Adrenal gland (tissue), 12 donors: ENCODE results near the gene ROR1. TPM values are rescaled to one million over a fixed set of nuclear protein-coding genes. Genes with fewer than 3 reads are reported as not detected.

Experiments
- DNase-seq, 7 donors: peaks; one replicate each; pipeline ENCODE4 v3.0.0-alpha.2; 2019 to 2020
- H3K27ac ChIP-seq, 5 donors: fragments of 200-600 bp; sonication (generic) in 4 of 5; 1 replicate in 3 of 5; 2 replicates in 2 of 5; pipeline versions ENCODE4 v1.5.1 to v1.8.0; 2016 to 2020; ENCODE audit warnings: mild to moderate bottlenecking in 1 of 5
- H3K27me3 ChIP-seq: fragments of 200-600 bp; 2 replicates; pipeline ENCODE4 v1.8.0; 2021
- H3K36me3 ChIP-seq, 2 donors: fragments of 200-600 bp; replicated peaks in 1 of 2; 1 replicate in 1 of 2; 2 replicates in 1 of 2; pipeline versions ENCODE4 v1.5.1 to v1.8.0; 2018 to 2022
- H3K4me1 ChIP-seq, 2 donors: fragments of 200-600 bp; replicated peaks in 1 of 2; 1 replicate in 1 of 2; 2 replicates in 1 of 2; pipeline versions ENCODE4 v1.5.1 to v1.8.0; 2018 to 2021
- H3K4me3 ChIP-seq, 4 donors: fragments of 200-600 bp; sonication (generic) in 3 of 4; one replicate each; pipeline ENCODE4 v1.5.1; 2016 to 2018
- H3K9me3 ChIP-seq, 3 donors: fragments of 200-600 bp; sonication (generic) in 1 of 3; replicated peaks in 1 of 3; 1 replicate in 2 of 3; 2 replicates in 1 of 3; pipeline versions ENCODE4 v1.5.1 to v1.8.0; 2016 to 2021
- CTCF ChIP-seq, 6 experiments: fragments of 450-650 bp in 4 of 6; fragments of 200-600 bp in 2 of 6; sonication (generic) in 1 of 6; IDR thresholded peaks; 1 replicate in 5 of 6; 2 replicates in 1 of 6; pipeline versions ENCODE4 v1.5.1 to v1.8.0; 2016 to 2021; ENCODE audit warnings: antibody characterized with exemption in 6 of 6, mild to moderate bottlenecking in 2 of 6, moderate library complexity in 1 of 6
- POLR2A ChIP-seq, 2 donors: fragments of 450-650 bp; IDR thresholded peaks; one replicate each; pipeline ENCODE4 v1.6.1; 2017; ENCODE audit warnings: antibody characterized with exemption in 2 of 2, mild to moderate bottlenecking in 2 of 2, moderate library complexity in 1 of 2
- WGBS, 4 donors: extraction: QIAGEN DNeasy Blood & Tissue Kit in 2 of 4; methylation state at CpG; one replicate each; pipeline versions ENCODE4 v1.1.5 to v1.1.7; 2013 to 2017; 5-methylcytosine and 5-hydroxymethylcytosine counted together
- intact Hi-C, 2 donors: fragments of 100-400 bp; cut with DNase I; formaldehyde crosslinking; loops; one replicate each; pipeline versions ENCODE4 v1.14.1 to v1.15.0; 2022 to 2023
- polyA plus RNA-seq, 3 donors: library from polyadenylated mRNA; stranded (reverse); fragments of 200-250 nt in 2 of 3; fragments of 350-450 nt in 1 of 3; fragmentation: Illumina TruSeq in 1 of 3; extraction: RNeasy Lipid Tissue Mini Kit (QIAGEN cat#74804) in 1 of 3; gene quantifications; one replicate each; pipeline ENCODE4 v1.2.3, GENCODE V29; 2013 to 2014
- total RNA-seq, 9 donors: library from RNA; depleted of rRNA in 4 of 9; stranded (reverse); fragments of >200 nt in 4 of 9; fragments of 120-200 nt in 1 of 9; fragmentation: NEBNext Ultra II Directional in 1 of 9; extraction: Animal tissue kit (Norgen Biotek cat#: 25700) in 1 of 9; gene quantifications; one replicate each; pipeline versions ENCODE4 v1.1.0 to v1.2.4, GENCODE V29; 2013 to 2023
- donor health status: healthy with polysubstance abuse.
- donor health status: Bipolar disorder and iron deficiency.
- donor health status: DM: yes; HTN: yes; CAD: no.
- donor health status: DM: no; HTN: no; CAD: no.
- donor health status: DM: no; HTN: no; CAD: no.
- donor health status: DM: yes; HTN: yes; CAD: no.

ROR1 gene
- total and polyA plus RNA-seq, 12 donors, result 0.54 to 4.6 (median 2.6) TPM

GRCh38 chr1:64092851-64093371 lies 319.1 kb downstream of the ROR1 start:
- no peaks in the 10 kb centered on the region for H3K9me3 ChIP-seq
- no peak for DNase-seq
- 55 to 76% (median 66%) methylated on average over 5 of the region's 5 CpGs for WGBS, 4 donors
- H3K36me3 ChIP-seq, result no peaks in the 10 kb centered on the region
- TF ChIP-seq POLR2A (IDR thresholded peaks at IDR 0.05) (no peak), CTCF (IDR thresholded peaks at IDR 0.05) (no peak)
- H3K27me3 ChIP-seq, result no peaks in the 10 kb centered on the region
- no peaks in the 10 kb centered on the region for H3K4me1 ChIP-seq
- H3K27ac ChIP-seq, result no peak overlapping the region
- H3K4me3 ChIP-seq, result no peak overlapping the region
- intact Hi-C loops, result no loop called here

- H3K4me3 ChIP-seq, result no peak overlapping the region
- no peaks in the 10 kb centered on the region for H3K9me3 ChIP-seq
- H3K4me1 ChIP-seq, result no peaks in the 10 kb centered on the region
- TF ChIP-seq POLR2A (IDR thresholded peaks at IDR 0.05) (no peak), CTCF (IDR thresholded peaks at IDR 0.05) (no peak)
- no peaks in the 10 kb centered on the region for H3K36me3 ChIP-seq
- no peak overlapping the region for H3K27ac ChIP-seq
- intact Hi-C loops, result no loop called here
- no peak for DNase-seq
- H3K27me3 ChIP-seq, result no peaks in the 10 kb centered on the region
These were observed 320.1 kb downstream of the ROR1 start for GRCh38 chr1:64093941-64094340.

DNA sequence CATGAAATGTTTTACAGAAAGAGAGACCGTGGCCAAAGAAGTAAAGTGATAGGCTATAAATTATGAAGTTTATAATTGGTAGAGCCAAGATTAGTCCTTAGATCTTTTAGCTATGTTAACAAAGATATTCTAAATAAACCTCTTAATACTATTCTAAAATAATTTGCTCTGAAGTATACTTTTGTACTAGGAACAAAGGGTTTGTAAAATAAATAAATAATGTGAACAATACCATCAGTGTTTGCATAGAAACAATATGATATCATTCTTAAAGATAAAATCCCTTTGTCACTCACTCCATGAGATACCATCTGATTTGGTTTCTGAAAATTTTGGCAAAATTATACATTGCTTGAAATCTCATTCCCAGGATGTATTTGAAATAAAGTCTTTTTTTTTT lies 322.0 kb downstream of the ROR1 start:
- intact Hi-C loops, result no loop called here
- TF ChIP-seq POLR2A (IDR thresholded peaks at IDR 0.05) (no peak), CTCF (IDR thresholded peaks at IDR 0.05) (no peak)
- no peak overlapping the region for H3K27ac ChIP-seq
- DNase-seq, result no peak
- H3K4me1 ChIP-seq, result no peaks in the 10 kb centered on the region
- H3K27me3 ChIP-seq, result no peaks in the 10 kb centered on the region
- 38 to 55% (median 38%) methylated on average over 1 of the region's 1 CpG for WGBS, 4 donors
- no peaks in the 10 kb centered on the region for H3K9me3 ChIP-seq
- no peak overlapping the region for H3K4me3 ChIP-seq
- no peaks in the 10 kb centered on the region for H3K36me3 ChIP-seq

DNA sequence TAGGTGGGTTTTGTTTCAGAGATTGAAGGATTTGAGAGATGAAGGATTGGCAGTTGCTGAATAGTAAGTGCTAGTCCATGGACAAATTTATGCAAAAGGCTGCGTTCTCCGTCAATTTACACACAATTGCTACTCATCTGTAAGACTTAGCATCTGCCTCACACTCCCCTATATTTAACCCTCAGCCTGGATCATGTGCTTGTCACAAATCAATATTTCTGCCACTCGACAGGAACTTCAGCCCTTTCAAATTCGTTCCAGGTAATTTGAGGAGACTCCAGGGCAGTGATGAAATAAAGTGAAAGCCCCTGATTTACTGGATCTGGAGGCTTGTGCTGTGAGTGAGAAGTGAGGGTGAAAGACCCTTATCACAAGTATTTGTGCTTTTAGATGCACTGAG lies 324.0 kb downstream of the ROR1 start:
- 70 to 79% (median 77%) methylated on average over 4 of the region's 4 CpGs for WGBS, 4 donors
- TF ChIP-seq CTCF (IDR thresholded peaks at IDR 0.05) (no peak), POLR2A (IDR thresholded peaks at IDR 0.05) (no peak)
- H3K27me3 ChIP-seq, result no peaks in the 10 kb centered on the region

More for the DNA sequence above, 324.0 kb downstream of the ROR1 start:
- intact Hi-C loops, result no loop called here
- H3K4me1 ChIP-seq, result no peaks in the 10 kb centered on the region
- H3K4me3 ChIP-seq, result no peak overlapping the region
- no peaks in the 10 kb centered on the region for H3K36me3 ChIP-seq
- no peak for DNase-seq
- no peak overlapping the region for H3K27ac ChIP-seq
- no peaks in the 10 kb centered on the region for H3K9me3 ChIP-seq
